NCI-H82 (cell line): ENCODE results near the gene LGALS12.

Experiments used
- DNase-seq: peaks from one replicate; lab custom pipeline; 2025; lab: John Stamatoyannopoulos, UW

Gene LGALS12

GRCh38 chr11:63505857-63506528 is at the start of gene LGALS12:
Gene LGALS12 (plus strand): TSS chr11:63506084. CDS start chr11:63506459, 375 bp downstream.
- DNase-seq = no peak

GRCh38 chr11:63459586-63459985 is 46.3 kb upstream of the LGALS12 start:
- no peak for DNase-seq

- no peak for DNase-seq
These were observed 43.7 kb upstream of the LGALS12 start for GRCh38 chr11:63462137-63462536.

GRCh38 chr11:63470311-63470710 is 35.6 kb upstream of the LGALS12 start:
- no peak for DNase-seq

- DNase-seq = no peak
These were observed 33.5 kb upstream of the LGALS12 start for GRCh38 chr11:63472372-63472771.

GRCh38 chr11:63476618-63477017 is 29.3 kb upstream of the LGALS12 start:
- DNase-seq = no peak

GRCh38 chr11:63478896-63479295 is 27.0 kb upstream of the LGALS12 start:
- peak; percentile 71 for DNase-seq

GRCh38 chr11:63480039-63480438 is 25.8 kb upstream of the LGALS12 start:
- no peak for DNase-seq

GRCh38 chr11:63485777-63486176 is 20.1 kb upstream of the LGALS12 start:
- DNase-seq = no peak

- no peak for DNase-seq
These were observed 17.1 kb upstream of the LGALS12 start for GRCh38 chr11:63488789-63489188.

- DNase-seq = peak; percentile 48
These were observed 16.0 kb upstream of the LGALS12 start for GRCh38 chr11:63489879-63490278.

GRCh38 chr11:63490551-63491239 is 15.2 kb upstream of the LGALS12 start, which contains the start of gene PLAAT5:
Gene PLAAT5 (minus strand): TSS chr11:63491167. CDS start chr11:63491034, 133 bp downstream.
- no peak for DNase-seq

GRCh38 chr11:63491240-63491587 is 14.7 kb upstream of the LGALS12 start:
- no peak for DNase-seq

- DNase-seq = no peak
These were observed 14.1 kb upstream of the LGALS12 start for GRCh38 chr11:63491636-63492372.

- no peak for DNase-seq
These were observed 13.4 kb upstream of the LGALS12 start for GRCh38 chr11:63492441-63492840.

GRCh38 chr11:63493127-63493526 is 12.8 kb upstream of the LGALS12 start:
- DNase-seq = no peak

GRCh38 chr11:63494975-63495374 is 10.9 kb upstream of the LGALS12 start:
- DNase-seq = no peak

- DNase-seq = no peak
These were observed 6.0 kb upstream of the LGALS12 start for GRCh38 chr11:63499874-63500273.

GRCh38 chr11:63501236-63501635 is 4.6 kb upstream of the LGALS12 start:
- peak; percentile 36 for DNase-seq

- DNase-seq = no peak
These were observed 3.5 kb upstream of the LGALS12 start for GRCh38 chr11:63502252-63502820.

- no peak for DNase-seq
These were observed 2.4 kb upstream of the LGALS12 start for GRCh38 chr11:63503492-63503891.

GRCh38 chr11:63504054-63504453 is 1.8 kb upstream of the LGALS12 start:
- DNase-seq = no peak
